Activated T-cell treated with anti-CD3 and anti-CD28 coated beads, Interleukin-2, amount 50 U/mL, for 72 hours (primary cell): ENCODE results near the gene ASCC1. TPM values are rescaled to one million over a fixed set of nuclear protein-coding genes. Genes with fewer than 3 reads are reported as not detected.
"Not testable (repeated sequence)": the region's sequence is repeated elsewhere in the genome, so short reads cannot be mapped to it uniquely, and the experiment has no call there.

Source experiments
- ATAC-seq, 2 donors: fragments of 150-1000 bp; cut with Tn5 transposase; replicated peaks in 1 of 2; 2 replicates each; pipeline ENCODE4 v1.10.0; 2021; ENCODE audit warnings: moderate library complexity in 2 of 2, mild to moderate bottlenecking in 1 of 2
- DNase-seq, 2 donors: peaks; one replicate each; pipeline ENCODE4 v3.0.0; 2021 to 2022; ENCODE audit warnings: mixed read lengths in 1 of 2
- H3K27ac Mint-ChIP-seq: one replicate; pipeline ENCODE4 v1.8.0; 2022; ENCODE audit warnings: mild to moderate bottlenecking, moderate library complexity, mixed read lengths
- H3K27me3 Mint-ChIP-seq: one replicate; pipeline ENCODE4 v1.8.0; 2022; ENCODE audit warnings: low read depth, mixed read lengths
- H3K36me3 Mint-ChIP-seq, 2 donors: one replicate each; pipeline ENCODE4 v1.8.0; 2022; ENCODE audit warnings: mixed read lengths in 2 of 2, mild to moderate bottlenecking in 1 of 2; ENCODE audit not compliant: insufficient read depth in 2 of 2
- H3K4me1 Mint-ChIP-seq: one replicate; pipeline ENCODE4 v1.8.0; 2022; ENCODE audit warnings: low read depth, mixed read lengths
- H3K4me3 Mint-ChIP-seq, 2 donors: one replicate each; pipeline ENCODE4 v1.8.0; 2022; ENCODE audit warnings: mild to moderate bottlenecking in 2 of 2, mixed read lengths in 2 of 2, moderate library complexity in 2 of 2
- H3K9me3 Mint-ChIP-seq, 2 donors: one replicate each; pipeline ENCODE4 v1.8.0; 2022; ENCODE audit warnings: mixed read lengths in 2 of 2
- total RNA-seq, 2 donors: library from RNA; stranded (reverse); gene quantifications; one replicate each; pipeline ENCODE4 v1.2.3, GENCODE V29; 2022

Gene ASCC1
- total RNA-seq, 2 donors from 2014 or later, result 81.2 to 84.3 TPM

DNA sequence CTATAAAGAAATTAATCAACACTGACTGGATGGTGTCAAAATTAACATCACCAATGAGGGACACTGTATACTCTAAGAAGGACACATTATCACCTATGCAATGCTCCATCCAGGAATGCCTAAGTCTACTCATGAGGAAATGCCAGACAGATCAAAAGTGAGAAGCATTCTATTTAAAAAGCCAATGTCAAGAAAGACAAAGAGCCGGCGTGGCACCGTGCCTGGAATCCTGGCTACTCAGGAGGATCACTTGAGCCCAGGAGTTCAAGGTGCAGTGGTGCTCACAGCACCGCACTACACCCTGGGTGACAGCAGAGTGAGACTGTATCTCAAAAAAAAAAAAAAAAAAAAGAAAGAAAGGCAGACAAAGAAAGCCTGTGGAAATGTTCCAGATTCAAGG lies 45.8 kb downstream of the ASCC1 start:
- Mint-ChIP-seq H3K36me3 (peaks cover 4 to 10% of the 10 kb centered on the region in 2 donors), H3K4me3 (no peak overlapping the region), H3K4me1 (peaks cover 20% of the 10 kb centered on the region), H3K9me3 (no peaks in the 10 kb centered on the region), H3K27me3 (no peaks in the 10 kb centered on the region), H3K27ac (no peak overlapping the region)
- ATAC-seq, result no peak
- no peak for DNase-seq

- no peak for ATAC-seq
- peaks cover 4 to 18% of the 10 kb centered on the region in 2 donors for H3K36me3 Mint-ChIP-seq
- no peak overlapping the region for H3K4me3 Mint-ChIP-seq
- no peak overlapping the region for H3K27ac Mint-ChIP-seq
- peaks cover 37% of the 10 kb centered on the region for H3K4me1 Mint-ChIP-seq
- peaks cover 0 to 1% of the 10 kb centered on the region in 2 donors for H3K9me3 Mint-ChIP-seq
- DNase-seq, result no peak
- no peaks in the 10 kb centered on the region for H3K27me3 Mint-ChIP-seq
Measured at GRCh38 chr10:72167118-72167517, 49.0 kb downstream of the ASCC1 start.

DNA sequence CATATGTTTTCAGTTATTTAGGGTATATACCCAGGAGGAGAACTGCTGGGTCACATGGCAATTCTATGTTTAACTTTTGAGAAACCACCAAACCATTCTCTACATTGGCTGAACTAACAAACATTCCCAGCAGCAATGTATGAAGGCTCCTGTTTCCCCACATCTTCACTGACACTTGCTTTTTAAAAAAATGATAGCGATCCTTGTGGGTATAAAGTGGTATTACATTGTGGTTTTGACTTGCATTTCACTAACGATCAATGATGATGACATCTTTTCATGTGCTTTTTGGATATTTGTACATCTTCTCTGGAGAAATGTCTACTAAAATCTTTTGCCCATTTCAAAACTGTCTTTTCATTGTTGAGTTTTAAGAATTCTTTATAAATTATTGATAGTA lies 51.5 kb downstream of the ASCC1 start:
- peaks cover 2 to 20% of the 10 kb centered on the region in 2 donors for H3K36me3 Mint-ChIP-seq
- ATAC-seq (no peak), DNase-seq (no peak)

GRCh38 chr10:72162978-72163377 lies 53.1 kb downstream of the ASCC1 start:
- peak; percentile 94 to 98 for ATAC-seq
- no peaks in the 10 kb centered on the region for H3K27me3 Mint-ChIP-seq
- H3K9me3 Mint-ChIP-seq, result peaks cover 0 to 1% of the 10 kb centered on the region in 2 donors
- no peak overlapping the region for H3K27ac Mint-ChIP-seq
- peaks cover 2 to 24% of the 10 kb centered on the region in 2 donors for H3K36me3 Mint-ChIP-seq
- peak; percentile 24 to 27 for DNase-seq
- H3K4me3 Mint-ChIP-seq, result peak overlapping the region in 1 of 2 donors; percentile 21
- H3K4me1 Mint-ChIP-seq, result peaks cover 32% of the 10 kb centered on the region

More for the DNA sequence above, 51.5 kb downstream of the ASCC1 start:
- Mint-ChIP-seq H3K4me3 (no peak overlapping the region), H3K27me3 (no peaks in the 10 kb centered on the region), H3K9me3 (peaks cover 0 to 1% of the 10 kb centered on the region in 2 donors), H3K27ac (peak overlapping the region; percentile 87), H3K4me1 (peaks cover 32% of the 10 kb centered on the region)

GRCh38 chr10:72158176-72158575 lies 57.9 kb downstream of the ASCC1 start:
- Mint-ChIP-seq H3K27ac (peak overlapping the region; percentile 4), H3K36me3 (peaks cover 0 to 27% of the 10 kb centered on the region in 2 donors), H3K27me3 (no peaks in the 10 kb centered on the region), H3K9me3 (peaks cover 0 to 1% of the 10 kb centered on the region in 2 donors), H3K4me3 (no peak overlapping the region), H3K4me1 (peaks cover 13% of the 10 kb centered on the region)
- DNase-seq (no peak), ATAC-seq (no peak)

- Mint-ChIP-seq H3K4me1 (peaks cover 4% of the 10 kb centered on the region), H3K27me3 (no peaks in the 10 kb centered on the region), H3K4me3 (no peak overlapping the region), H3K9me3 (no peaks in the 10 kb centered on the region), H3K36me3 (peaks cover 2 to 18% of the 10 kb centered on the region in 2 donors), H3K27ac (no peak overlapping the region)
- DNase-seq, result no peak
- no peak for ATAC-seq
Measured at GRCh38 chr10:72156223-72156622, 59.9 kb downstream of the ASCC1 start.

- Mint-ChIP-seq H3K27me3 (no peaks in the 10 kb centered on the region), H3K36me3 (peaks cover 2 to 12% of the 10 kb centered on the region in 2 donors), H3K27ac (no peak overlapping the region), H3K4me1 (peaks cover 22% of the 10 kb centered on the region), H3K9me3 (no peaks in the 10 kb centered on the region), H3K4me3 (no peak overlapping the region)
- DNase-seq (no peak), ATAC-seq (no peak)
Measured at GRCh38 chr10:72152286-72152685, 63.8 kb downstream of the ASCC1 start.

- H3K9me3 Mint-ChIP-seq, H3K27ac Mint-ChIP-seq, H3K27me3 Mint-ChIP-seq, DNase-seq, H3K36me3 Mint-ChIP-seq, ATAC-seq, H3K4me3 Mint-ChIP-seq: not testable (repeated sequence)
- peaks cover 36% of the 10 kb centered on the region for H3K4me1 Mint-ChIP-seq
Measured at GRCh38 chr10:72150746-72151478, 65.2 kb downstream of the ASCC1 start.

DNA sequence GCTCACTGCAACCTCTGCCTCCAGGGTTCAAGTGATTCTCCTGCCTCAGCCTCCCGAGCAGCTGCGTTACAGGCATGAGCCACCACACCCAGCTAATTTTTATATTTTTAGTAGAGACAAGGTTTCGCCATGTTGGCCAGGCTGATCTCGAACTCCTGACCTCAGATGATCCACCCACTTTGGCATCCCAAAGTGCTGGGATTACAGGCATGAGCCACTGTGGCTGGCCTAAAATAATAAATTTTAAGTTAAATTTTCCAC lies 68.8 kb downstream of the ASCC1 start:
- DNase-seq, H3K9me3 Mint-ChIP-seq, ATAC-seq, H3K4me3 Mint-ChIP-seq, H3K27ac Mint-ChIP-seq, H3K36me3 Mint-ChIP-seq, H3K27me3 Mint-ChIP-seq: not testable (repeated sequence)
- H3K4me1 Mint-ChIP-seq, result peaks cover 36% of the 10 kb centered on the region

GRCh38 chr10:72146559-72147323 lies 69.3 kb downstream of the ASCC1 start:
- H3K4me1 Mint-ChIP-seq, result peaks cover 36% of the 10 kb centered on the region
- H3K4me3 Mint-ChIP-seq, result no peak overlapping the region
- DNase-seq (no peak), ATAC-seq (no peak)
- H3K36me3 Mint-ChIP-seq, result peaks cover 0 to 7% of the 10 kb centered on the region in 2 donors
- H3K27me3 Mint-ChIP-seq, result no peaks in the 10 kb centered on the region
- peak overlapping the region; percentile 2 for H3K27ac Mint-ChIP-seq
- H3K9me3 Mint-ChIP-seq, result no peaks in the 10 kb centered on the region

GRCh38 chr10:72146071-72146470 lies 70.0 kb downstream of the ASCC1 start:
- no peak for DNase-seq
- H3K27ac Mint-ChIP-seq, result no peak overlapping the region
- no peak for ATAC-seq
- H3K9me3 Mint-ChIP-seq, result no peaks in the 10 kb centered on the region
- peaks cover 0 to 7% of the 10 kb centered on the region in 2 donors for H3K36me3 Mint-ChIP-seq
- H3K27me3 Mint-ChIP-seq, result no peaks in the 10 kb centered on the region
- H3K4me3 Mint-ChIP-seq, result no peak overlapping the region
- peaks cover 36% of the 10 kb centered on the region for H3K4me1 Mint-ChIP-seq

- Mint-ChIP-seq H3K4me3 (no peak overlapping the region), H3K36me3 (peaks cover 0 to 7% of the 10 kb centered on the region in 2 donors), H3K4me1 (peaks cover 38% of the 10 kb centered on the region), H3K27me3 (no peaks in the 10 kb centered on the region), H3K9me3 (no peaks in the 10 kb centered on the region), H3K27ac (peak overlapping the region; percentile 21)
- no peak for ATAC-seq
- no peak for DNase-seq
Measured at GRCh38 chr10:72145657-72146056, 70.4 kb downstream of the ASCC1 start.

- Mint-ChIP-seq H3K4me1 (peaks cover 11% of the 10 kb centered on the region), H3K27me3 (no peaks in the 10 kb centered on the region), H3K27ac (no peak overlapping the region), H3K4me3 (no peak overlapping the region), H3K9me3 (no peaks in the 10 kb centered on the region), H3K36me3 (peaks cover 8 to 14% of the 10 kb centered on the region in 2 donors)
- DNase-seq, result no peak
- no peak for ATAC-seq
Measured at GRCh38 chr10:72140850-72141249, 75.2 kb downstream of the ASCC1 start.
